ENCODE results near the gene ZNF48.
"Not testable (repeated sequence)": the region's sequence is repeated elsewhere in the genome, so short reads cannot be mapped to it uniquely, and the experiment has no call there.

ZNF48 gene

DNA sequence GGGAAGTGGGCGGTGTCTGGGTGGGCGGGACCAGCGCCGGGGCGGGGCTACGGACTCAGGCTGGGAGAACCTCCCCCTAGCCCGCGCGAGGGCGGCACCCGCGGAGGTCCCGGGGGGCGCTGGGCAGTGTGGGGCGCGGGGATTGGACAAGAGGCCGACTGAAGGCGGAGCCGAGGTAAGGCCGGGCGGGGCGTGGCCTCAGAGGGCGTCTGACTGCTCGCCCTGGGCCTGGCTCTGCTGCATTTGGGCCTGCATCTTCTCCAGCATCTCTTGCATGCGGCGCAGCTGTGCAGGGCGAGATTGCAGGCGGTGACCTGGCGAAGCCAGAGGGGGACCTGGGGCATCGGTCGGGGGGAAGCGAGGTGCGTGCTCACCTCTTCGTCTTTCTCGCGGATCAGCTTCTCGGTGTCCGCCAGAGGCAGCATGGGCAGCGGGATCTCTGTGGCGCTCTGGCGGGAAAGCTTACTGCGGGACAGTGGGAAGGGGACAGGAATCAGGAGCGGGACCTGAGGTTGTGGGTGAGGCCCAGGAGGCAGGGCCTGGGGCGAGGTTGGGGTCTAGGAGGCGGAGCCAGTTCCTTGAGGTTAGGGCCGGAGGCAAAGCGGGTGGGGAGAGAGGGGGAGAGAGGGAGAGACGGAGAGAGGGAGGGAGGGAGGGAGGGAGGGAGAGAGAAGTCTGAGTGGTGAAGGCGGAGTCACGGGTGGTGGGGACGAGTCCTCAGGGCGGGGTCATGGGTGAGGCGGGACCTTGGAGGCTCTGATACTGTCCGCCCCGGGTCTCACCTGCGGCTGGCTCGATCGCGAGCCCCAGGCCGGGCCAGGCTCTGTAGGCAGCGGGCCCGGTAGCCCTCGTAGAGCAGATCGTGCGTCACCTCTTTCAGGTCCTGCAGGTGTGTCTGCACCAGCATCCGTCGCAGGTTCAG is 16.7 kb upstream of the ZNF48 start:
- DNase-seq (ENCODE audit: low spot score) = peak; percentile 92

DNA sequence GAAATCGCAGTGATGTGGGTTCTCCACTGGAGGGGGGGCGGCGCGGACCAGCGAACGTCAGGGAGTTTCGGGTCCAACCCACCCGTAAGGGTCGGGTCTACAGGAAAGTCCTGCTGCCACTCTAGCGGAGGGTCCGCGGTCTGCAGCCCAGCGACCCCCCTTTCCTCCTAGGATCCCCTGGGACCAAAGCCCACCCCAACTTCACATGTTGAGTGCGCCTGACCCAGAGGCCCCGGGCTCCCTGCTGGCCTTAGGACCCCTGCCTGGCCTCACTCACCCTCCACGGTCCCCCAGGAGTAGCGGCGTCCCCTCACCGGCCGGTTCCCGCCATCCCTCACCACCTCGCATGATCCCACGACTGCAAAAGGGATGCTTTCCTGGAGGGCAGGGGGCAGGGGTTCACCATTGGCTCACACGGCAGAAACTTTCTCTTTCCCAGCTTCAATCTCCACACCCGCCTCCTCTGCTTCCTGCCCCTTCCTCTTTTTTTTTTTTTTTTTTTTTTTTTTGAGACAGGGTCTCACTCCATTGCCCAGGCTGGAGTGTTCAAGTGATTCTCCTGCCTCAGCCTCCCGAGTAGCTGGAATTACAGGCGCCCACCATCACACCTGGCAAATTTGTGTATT is 15.9 kb upstream of the ZNF48 start:
- no peak for DNase-seq (ENCODE audit: low spot score)

DNA sequence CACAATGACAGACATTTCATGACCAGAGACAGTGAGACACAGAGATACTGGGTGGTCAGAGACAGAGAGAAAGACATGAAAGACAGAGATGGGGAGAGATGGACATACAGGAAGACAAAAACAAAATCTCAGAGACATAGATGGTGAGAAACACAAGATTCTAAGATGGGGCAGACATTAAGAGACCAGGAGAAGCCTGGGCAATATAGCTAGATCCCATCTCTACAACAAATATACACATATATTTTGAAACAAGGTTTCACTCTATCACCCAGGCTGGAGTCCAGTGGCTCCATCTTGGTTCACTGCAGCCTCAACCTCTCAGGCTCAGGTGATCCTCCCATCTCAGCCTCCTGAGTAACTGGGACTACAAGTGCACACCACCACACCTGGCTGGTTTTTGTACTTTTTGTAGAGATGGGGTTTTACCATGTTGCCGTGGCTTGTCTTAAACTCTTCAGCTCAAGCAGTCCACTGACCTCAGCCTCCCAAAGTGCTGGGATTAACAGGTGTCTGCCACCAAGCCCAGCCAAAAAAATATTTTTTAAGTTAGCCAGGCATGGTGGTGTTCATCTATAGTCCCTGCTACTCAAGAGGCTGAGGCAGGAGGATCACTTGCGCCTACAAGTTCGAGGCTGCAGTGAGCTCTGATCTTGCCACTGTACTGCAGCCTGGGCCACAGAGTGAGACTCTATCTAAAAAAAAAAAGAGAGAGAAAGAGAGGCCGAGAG is 15.0 kb upstream of the ZNF48 start:
- DNase-seq (ENCODE audit: low spot score) = no peak

DNA sequence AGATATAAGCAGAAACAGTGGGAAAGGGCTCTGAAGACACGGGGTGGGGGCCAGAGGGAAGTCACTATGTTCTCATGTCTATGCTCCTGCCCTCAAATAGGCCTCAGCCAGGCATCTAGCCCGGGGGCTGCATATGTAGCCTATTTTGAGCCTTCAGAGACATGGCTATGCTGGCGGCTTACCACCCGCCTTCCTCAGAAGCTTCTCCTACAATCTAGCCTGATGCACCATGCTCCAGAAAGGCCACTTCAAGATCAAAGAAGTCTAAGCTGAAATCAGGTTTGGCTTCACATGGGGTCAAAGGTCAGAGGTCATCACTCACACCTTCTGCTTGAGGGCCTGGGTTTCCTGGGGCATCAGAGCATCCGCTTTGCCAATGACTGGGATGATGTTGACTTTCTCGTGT is 14.4 kb upstream of the ZNF48 start:
- DNase-seq (ENCODE audit: low spot score) = no peak

DNA sequence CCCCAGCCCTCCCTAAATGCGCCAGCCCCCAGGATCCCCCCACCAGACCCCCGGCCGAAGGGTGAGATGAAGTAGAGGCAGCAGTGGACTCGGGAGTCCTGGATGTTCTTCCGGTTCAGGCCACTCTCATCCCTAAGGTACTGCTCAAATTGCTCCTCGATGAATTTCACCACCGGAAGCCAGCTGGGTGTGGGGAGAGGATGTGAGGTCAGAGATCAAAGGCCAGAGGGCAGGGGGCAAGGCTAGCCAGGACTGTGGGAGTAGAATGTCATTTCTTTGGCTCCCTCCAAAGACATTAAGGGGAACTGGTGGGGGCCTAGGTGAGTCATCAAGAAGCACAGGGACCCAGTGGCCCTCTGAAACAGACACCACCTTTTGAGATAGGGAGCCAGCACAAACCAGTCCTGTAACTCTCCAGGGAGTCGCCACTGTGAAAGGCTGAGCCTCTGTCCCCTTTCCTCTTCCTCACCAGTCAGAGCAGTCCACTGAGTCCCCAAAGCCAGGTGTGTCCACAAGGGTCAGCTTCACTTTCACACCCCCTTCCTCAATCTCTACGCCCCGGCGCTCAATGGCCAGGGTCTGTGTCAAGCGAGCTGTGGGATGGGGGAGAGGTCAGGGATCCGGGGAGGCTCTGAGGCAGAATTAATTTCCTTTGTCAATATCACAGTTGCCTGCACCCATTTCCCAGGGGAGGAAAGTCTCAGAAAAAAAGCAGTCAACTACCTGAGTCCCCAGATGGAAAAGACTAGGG is 13.8 kb upstream of the ZNF48 start:
- DNase-seq (ENCODE audit: low spot score) = no peak

DNA sequence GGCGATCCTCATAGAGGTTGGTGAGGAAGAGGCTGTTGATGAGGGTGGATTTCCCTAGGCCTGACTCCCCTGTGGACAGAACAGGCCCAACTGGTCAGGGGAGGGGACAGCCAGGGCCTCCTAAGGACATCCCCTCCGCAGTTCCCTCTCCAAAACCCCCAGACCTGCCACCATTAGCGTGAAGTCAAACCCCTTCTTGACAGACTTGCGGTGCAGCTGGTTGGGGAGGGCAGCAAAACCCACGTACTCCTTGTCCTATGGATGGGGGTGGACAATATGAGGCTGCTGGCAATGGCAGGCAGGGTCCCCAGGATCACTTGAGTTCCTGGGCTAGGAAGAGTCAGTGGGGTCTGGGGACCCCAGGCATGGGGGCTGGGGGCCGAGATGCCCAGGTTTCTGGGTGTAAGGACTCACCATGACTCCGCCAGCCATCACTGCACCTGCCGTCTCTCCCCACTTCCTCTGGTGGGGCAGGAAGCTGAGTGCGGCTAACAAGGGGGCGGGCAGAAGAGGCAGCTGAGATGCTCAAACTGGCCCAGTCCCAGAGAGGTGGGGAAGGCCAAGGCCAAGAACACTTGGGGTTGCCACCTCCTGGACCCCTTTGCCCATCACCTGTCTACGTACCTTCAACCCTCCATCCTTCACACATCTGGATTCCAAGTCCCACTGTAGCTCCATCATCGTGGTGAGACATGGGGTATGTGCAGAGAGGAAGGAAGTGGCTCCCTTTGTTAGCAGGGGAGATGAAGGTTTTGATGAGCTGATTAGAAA is 12.9 kb upstream of the ZNF48 start, which contains the start of gene SEPTIN1:
Gene SEPTIN1, minus strand, starts transcription at position 451 of the 771 bp plus-strand sequence. Its CDS starts 19 bp downstream, at position 432.
- no peak for DNase-seq (ENCODE audit: low spot score)

DNA sequence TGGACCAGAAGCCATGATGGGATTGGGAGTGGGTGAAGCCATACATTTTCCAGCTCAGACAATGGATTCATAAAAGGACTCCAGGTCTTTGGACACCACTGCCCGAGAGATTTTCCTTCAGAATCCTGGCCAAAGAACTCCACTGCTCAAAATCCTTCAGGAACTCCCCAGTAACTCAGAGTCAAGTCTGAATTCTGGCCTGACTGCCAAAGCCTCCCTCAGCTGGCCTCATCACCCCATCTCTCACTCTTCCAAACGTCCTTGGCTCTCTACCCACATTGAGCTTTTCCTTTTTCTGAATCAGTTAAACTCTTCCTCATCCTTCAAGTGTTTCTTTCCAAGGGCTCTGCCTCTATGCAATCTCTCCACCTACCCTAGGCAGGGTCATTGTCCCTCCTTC is 11.7 kb upstream of the ZNF48 start:
- no peak for DNase-seq (ENCODE audit: low spot score)

DNA sequence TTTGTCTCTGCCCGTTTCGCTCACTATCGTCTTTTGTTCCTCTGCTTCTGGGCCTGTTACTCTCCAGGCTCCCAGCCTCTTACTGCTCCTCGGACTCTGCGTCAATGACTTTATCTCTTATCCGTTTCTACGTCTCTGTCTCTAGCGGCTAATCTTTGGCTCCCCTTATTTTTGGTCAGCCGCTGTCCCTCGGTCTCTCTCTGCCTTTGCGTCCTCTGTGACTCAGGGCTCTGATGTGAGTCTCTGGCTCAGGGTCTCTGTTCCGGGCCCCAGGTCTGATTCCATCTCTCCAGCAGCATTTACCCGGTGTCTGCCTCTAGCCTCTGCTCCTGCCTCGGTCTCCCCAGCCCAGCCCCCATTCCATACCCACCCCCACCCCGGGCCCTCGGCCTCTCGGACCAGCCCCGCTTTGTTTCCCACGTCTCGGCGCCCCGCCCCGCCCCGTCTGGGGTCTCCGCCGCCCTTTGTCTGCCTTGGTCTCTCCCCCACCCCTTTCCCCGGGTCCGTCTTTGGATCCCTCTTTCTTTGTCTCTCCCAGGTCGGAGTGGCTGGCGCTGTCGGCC is 547 bp upstream of the ZNF48 start:
- peak; percentile 42 for DNase-seq (ENCODE audit: low spot score)

DNA sequence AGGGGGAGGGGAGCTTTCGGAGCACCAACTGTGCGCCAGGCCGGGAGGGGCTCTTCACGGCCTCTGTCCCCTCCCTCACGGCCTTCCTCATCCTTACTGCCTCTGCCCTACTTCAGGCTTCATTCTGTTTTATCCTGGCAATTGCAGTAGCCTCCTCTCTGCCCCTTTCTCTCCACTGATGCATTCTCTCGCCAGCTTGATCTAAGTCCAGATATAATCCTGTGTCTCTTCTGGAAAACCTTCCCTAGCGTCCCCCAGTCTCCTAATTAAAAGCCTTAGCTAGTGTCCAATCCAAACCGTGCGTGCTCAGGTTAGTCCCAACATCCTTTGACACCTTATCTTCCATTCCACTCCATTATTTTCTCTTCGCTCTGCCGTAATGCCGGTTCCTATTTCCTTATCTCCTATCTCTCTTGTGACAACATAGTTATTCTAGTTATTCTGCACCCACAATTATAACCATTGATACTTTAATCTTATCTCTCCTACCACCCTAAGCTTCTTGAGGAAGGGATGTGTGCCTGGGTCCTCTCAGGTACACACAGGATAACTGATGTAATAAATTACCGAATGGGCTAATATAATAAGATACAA is 869 bp downstream of the ZNF48 start:
- no peak for DNase-seq (ENCODE audit: low spot score)

DNA sequence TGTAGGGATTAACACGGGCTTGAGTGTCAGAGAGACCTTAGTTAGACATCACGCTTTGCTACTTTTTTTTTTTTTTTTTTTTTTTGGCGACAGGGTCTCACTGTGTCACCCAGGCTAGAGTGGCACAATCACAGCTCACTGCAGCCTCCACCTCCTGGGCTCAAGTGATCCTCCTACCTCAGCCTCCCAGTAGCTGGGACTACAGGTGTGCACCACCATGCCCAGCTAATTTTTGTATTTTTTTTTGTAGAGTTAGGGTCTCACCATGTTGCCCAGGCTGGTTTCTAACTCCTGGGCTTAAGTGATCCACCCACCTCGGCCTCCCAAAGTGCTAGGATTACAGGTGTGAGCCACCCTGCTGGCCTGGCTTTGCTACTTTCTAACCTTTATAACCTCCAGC is 1.4 kb downstream of the ZNF48 start:
- not testable (repeated sequence) for DNase-seq (ENCODE audit: low spot score)

DNA sequence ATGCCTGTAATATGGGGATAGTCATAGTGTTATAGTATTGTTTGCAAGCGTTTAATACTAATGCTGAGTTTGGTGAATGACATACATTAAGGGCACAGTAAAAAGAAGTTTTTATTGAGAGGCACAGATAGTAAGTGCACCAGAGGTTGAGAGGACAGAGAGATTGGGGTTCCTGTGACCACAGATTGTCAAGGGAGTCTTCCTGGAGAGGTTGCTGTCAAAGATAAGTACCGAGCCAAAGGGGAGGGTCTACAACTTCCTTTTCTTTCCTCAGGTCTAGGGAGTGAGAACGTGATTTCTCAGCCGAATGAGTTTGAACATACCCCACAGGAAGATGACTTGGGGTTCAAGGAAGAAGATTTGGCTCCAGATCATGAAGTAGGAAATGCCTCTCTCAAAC is 1.8 kb downstream of the ZNF48 start:
- no peak for DNase-seq (ENCODE audit: low spot score)

DNA sequence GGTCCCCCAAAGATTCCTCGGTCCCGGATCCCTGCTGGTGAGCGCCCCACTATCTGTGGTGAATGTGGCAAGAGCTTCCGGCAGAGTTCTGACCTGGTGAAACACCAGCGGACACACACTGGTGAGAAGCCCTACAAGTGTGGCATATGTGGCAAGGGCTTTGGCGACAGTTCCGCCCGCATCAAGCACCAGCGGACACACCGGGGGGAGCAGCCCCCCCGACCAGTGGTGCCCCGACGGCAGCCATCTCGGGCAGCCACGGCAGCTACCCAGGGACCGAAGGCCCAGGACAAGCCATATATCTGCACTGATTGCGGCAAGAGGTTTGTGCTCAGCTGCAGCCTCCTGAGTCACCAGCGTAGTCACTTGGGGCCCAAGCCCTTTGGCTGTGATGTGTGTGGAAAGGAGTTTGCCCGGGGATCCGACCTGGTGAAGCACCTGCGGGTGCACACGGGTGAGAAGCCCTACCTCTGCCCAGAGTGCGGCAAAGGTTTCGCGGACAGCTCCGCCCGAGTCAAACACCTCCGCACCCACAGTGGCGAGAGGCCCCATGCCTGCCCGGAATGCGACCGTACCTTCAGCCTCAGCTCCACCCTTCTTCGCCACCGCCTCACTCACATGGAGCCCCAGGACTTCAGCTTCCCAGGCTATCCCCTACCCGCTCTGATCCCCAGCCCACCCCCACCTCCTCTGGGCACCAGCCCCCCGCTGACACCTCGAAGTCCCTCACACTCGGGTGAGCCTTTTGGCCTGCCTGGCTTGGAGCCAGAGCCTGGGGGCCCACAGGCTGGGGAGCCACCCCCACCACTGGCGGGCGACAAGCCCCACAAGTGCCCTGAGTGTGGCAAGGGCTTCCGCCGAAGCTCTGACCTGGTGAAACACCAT is 2.8 kb downstream of the ZNF48 start:
- DNase-seq (ENCODE audit: low spot score) = no peak

DNA sequence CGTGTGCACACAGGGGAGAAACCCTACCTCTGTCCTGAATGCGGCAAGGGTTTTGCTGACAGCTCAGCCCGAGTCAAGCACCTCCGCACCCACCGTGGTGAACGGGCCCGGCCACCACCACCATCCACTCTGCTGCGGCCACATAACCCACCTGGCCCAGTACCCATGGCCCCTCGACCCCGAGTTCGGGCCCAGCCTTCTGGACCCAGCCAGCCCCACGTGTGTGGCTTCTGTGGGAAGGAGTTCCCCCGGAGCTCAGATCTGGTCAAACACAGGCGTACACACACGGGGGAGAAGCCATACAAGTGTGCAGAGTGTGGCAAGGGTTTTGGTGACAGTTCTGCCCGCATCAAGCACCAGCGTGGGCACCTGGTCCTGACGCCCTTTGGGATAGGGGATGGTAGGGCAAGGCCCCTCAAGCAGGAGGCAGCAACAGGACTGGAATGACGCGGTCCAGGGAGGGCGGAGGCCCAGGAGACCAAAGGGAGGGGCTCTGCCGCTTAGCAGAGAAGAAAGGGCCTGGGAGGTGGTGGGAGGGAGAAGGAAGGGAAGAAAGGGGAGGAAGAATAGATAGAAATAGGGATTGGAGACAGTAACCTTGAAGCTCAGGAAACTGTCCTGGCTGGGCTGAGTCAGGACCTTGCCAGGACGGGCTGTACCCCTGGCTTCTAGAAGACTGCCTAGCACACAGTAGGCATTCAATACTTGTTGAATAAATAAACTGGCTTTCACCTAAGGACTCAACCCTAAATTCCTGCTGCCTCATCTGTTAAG is 3.6 kb downstream of the ZNF48 start:
- DNase-seq (ENCODE audit: low spot score) = no peak

DNA sequence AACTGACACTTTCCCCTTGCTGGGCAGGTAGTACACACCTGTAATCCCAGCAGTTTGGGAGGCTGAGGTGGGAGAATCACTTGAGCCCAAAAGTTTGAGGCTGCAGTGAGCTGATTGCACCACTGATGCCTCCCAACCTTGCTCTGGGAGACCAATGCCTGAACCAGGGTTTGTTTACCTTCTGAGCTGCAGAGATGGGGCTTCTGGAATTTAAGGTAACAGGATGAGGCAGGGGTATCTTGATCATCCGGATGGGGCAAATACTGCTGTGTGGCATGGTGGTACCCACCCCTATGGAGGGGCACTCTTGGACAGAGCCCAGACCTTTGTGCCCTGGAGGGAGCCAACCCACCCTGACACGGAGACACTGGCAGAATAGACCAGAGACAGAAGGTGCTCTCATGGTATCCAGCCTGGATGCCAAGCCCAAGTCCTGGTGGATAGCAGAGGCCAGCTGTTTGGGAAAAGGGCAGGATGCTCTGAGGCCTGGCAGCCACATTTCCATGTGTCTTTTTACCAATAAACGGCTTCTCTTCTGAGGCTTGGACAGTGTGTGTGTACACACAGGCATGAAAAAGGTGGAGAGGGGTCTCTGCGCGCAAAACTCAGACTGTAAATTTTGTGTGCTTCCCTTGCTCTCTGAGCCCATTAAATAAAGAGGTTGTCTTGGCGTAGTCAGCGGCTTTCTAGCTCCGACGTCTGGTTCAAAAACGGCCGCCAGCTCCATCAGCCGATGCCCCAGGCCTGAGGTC is 4.4 kb downstream of the ZNF48 start:
- DNase-seq (ENCODE audit: low spot score) = no peak

DNA sequence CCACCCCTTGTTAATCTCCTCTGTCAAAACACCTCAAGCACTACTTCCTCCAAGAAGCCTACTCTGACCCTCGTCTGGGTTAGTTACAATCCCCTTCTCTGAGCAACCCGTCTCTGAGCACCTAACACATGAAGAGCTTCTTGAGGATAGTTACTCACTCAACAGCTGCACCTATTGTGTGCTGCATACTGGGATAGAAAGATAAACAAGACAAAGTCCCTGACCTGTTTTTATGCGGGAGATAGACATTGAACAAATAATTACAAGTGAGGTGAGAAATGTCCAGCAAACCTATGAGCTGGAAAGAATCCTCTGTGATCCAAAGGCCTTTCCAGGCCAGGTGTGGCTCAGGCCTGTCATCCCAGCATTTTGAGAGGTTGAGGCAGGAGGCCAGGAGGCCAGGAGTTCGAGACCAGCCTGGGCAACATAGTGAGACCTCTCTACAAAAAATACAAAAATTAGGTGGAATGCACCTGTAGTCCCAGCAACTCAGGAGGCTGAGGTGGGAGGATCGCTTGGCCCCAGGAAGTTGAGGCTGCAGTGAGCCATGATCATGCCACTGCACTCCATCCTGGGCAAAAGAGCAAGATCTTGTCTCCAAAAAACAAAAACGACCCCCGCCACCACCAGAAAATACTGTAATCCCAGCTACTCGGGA is 6.7 kb downstream of the ZNF48 start:
- DNase-seq (ENCODE audit: low spot score) = no peak

DNA sequence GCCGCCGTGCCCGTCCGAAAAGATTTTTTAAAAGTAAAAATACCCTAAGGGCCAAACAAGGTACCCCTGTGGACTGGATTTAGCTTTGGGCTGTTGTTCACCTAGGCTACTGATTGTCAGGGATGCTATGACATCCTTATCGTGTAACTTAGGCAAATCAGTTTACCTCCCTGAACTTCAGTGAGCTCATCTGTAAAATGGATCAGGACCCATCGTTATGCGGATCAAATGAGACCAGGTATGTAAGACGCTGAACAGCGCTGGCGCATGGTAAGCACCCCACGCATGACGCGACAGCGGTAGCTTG is 11.5 kb downstream of the ZNF48 start:
- no peak for DNase-seq (ENCODE audit: low spot score)

DNA sequence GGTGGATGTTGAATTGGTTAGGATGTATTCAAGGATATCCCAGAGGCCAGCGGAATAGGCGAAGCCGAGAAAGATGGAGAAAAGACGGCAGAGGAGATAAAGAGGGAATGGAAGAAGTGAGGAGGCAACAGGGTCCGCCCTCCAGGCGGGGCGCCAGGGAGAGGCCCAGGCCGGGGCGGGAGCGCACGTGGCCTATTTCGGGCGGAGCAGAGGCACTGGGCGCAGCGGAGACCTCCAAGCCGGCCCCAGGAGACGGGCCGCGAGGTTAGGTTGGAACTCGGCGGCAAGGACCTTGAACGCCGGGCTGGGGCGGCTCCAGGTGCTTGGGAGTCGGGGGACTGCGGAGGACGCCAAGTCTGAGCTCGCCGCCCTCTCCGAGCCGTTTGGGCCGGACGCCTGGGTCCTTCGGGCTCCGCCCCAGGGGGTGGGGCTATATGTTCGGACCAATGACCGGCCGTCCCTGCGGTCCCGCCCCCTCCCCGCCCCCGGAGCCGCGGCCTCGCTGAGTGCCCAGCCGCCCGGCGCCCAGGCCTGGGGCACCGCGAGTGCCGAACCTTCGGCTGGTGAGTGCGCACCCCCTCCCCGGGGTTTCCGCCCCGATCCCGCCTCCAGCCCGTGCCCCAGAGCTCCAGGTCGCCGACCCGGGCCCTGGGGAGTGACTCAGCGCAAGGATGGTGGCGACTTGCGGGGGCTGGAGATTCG is 12.0 kb downstream of the ZNF48 start, which contains the start of gene ZNF771:
Gene ZNF771, plus strand, starts transcription at position 505 of the 702 bp plus-strand sequence. CDS start 448 bp downstream, outside the sequence.
- peak; percentile 80 for DNase-seq (ENCODE audit: low spot score)
